Measurements from ENCODE around the gene DCK. TPM values are rescaled to one million over a fixed set of nuclear protein-coding genes. Genes with fewer than 3 reads are reported as not detected.
"Not testable (repeated sequence)": the region's sequence is repeated elsewhere in the genome, so short reads cannot be mapped to it uniquely, and the experiment has no call there.

DCK gene
- total and polyA plus RNA-seq, 2 of the 4 experiments (the other 2 are of a cell fraction), result 7.0 to 8.9 TPM

GRCh38 chr4:71053613-71054012 is 60.2 kb downstream of the DCK start:
- intact Hi-C loops (cut with micrococcal nuclease), result loop anchor here (5.0 kb wide), 1 partner anchor 659 kb away; no protein-coding TSS in a partner anchor
- CTCF ChIA-PET, result not testable (repeated sequence)

GRCh38 chr4:71059573-71059972 is 66.1 kb downstream of the DCK start:
- H3K4me1 ChIP-seq (ENCODE audit: control insufficient read depth, insufficient read depth, low read length); H2AK5ac ChIP-seq (ENCODE audit: low read depth, low read length); H4K5ac ChIP-seq (ENCODE audit: low read depth, low read length); POLR2A ChIA-PET (ENCODE audit: unreplicated experiment); H3K79me1 ChIP-seq (ENCODE audit: low read depth in 1 of 2, low read length in 2 of 2); H2AFZ ChIP-seq (replicated peaks; ENCODE audit: low read length, poor library complexity); H4K91ac ChIP-seq (ENCODE audit: insufficient read depth, low read depth, low read length); ATAC-seq (ENCODE audit: low read depth); H3K23ac ChIP-seq (ENCODE audit: low read depth, low read length); H3K27ac ChIP-seq (ENCODE audit: insufficient read depth, low read length); intact Hi-C loops (cut with micrococcal nuclease); DNase-seq; H3K14ac ChIP-seq (replicated peaks; ENCODE audit: low read depth, low read length); H3K9me3 ChIP-seq (ENCODE audit: control insufficient read depth, insufficient read depth, low read length); H3K9ac ChIP-seq (ENCODE audit: low read depth, low read length); H2AK9ac ChIP-seq (replicated peaks; ENCODE audit: low read depth, low read length, poor library complexity); H3K56ac ChIP-seq (ENCODE audit: extremely low read depth, insufficient read depth, low read length); CTCF ChIA-PET; BruUV-seq (replicated peaks); H2BK15ac ChIP-seq (ENCODE audit: low read depth, low read length); H4K8ac ChIP-seq (ENCODE audit: low read depth in 2 of 2, low read length in 2 of 2); H2BK20ac ChIP-seq (ENCODE audit: low read depth, low read length); H3K9me1 ChIP-seq (ENCODE audit: insufficient read depth, low read length); in situ Hi-C loops (cut with MboI; ENCODE audit: low sequenced_read_pairs); H2BK120ac ChIP-seq (ENCODE audit: low read depth, low read length); H4K20me1 ChIP-seq (ENCODE audit: insufficient read depth, low read length); H3K4me2 ChIP-seq (ENCODE audit: low read depth, low read length); H2BK5ac ChIP-seq (ENCODE audit: low read depth, low read length, poor library complexity, severe bottlenecking); H3K18ac ChIP-seq (ENCODE audit: low read depth, low read length); H3K4ac ChIP-seq (ENCODE audit: low read depth, low read length); dilution Hi-C loops (cut with HindIII; ENCODE audit: low sequenced_read_pairs, unreplicated experiment); H3K4me3 ChIP-seq (ENCODE audit: insufficient read depth, low read depth, low read length); H3K27me3 ChIP-seq (ENCODE audit: control insufficient read depth, insufficient read depth, low read length); H3K36me3 ChIP-seq (ENCODE audit: control insufficient read depth, insufficient read depth, low read length): not testable (repeated sequence)
- WGBS, 2 experiments (ENCODE audit: extremely low coverage in 2 of 2, insufficient read length in 1 of 2), result no CpG with 5 or more reads among the region's 16 CpGs

More at GRCh38 chr4:71053613-71054012, 60.2 kb downstream of the DCK start:
- H3K4ac ChIP-seq (ENCODE audit: low read depth, low read length); H2AK5ac ChIP-seq (ENCODE audit: low read depth, low read length); H2BK15ac ChIP-seq (ENCODE audit: low read depth, low read length); H3K4me1 ChIP-seq (ENCODE audit: control insufficient read depth, insufficient read depth, low read length); H3K9me3 ChIP-seq (ENCODE audit: control insufficient read depth, insufficient read depth, low read length); H3K14ac ChIP-seq (replicated peaks; ENCODE audit: low read depth, low read length); H3K36me3 ChIP-seq (ENCODE audit: control insufficient read depth, insufficient read depth, low read length); H2BK120ac ChIP-seq (ENCODE audit: low read depth, low read length); H3K9me1 ChIP-seq (ENCODE audit: insufficient read depth, low read length); H3K4me2 ChIP-seq (ENCODE audit: low read depth, low read length); H3K23ac ChIP-seq (ENCODE audit: low read depth, low read length); H2AK9ac ChIP-seq (replicated peaks; ENCODE audit: low read depth, low read length, poor library complexity); H4K20me1 ChIP-seq (ENCODE audit: insufficient read depth, low read length); DNase-seq; H4K8ac ChIP-seq (ENCODE audit: low read depth in 2 of 2, low read length in 2 of 2); H2BK5ac ChIP-seq (ENCODE audit: low read depth, low read length, poor library complexity, severe bottlenecking); POLR2A ChIA-PET (ENCODE audit: unreplicated experiment); H3K9ac ChIP-seq (ENCODE audit: low read depth, low read length); in situ Hi-C loops (cut with MboI; ENCODE audit: low sequenced_read_pairs); H3K4me3 ChIP-seq (ENCODE audit: insufficient read depth, low read depth, low read length); H3K56ac ChIP-seq (ENCODE audit: extremely low read depth, insufficient read depth, low read length); H2AFZ ChIP-seq (replicated peaks; ENCODE audit: low read length, poor library complexity); dilution Hi-C loops (cut with HindIII; ENCODE audit: low sequenced_read_pairs, unreplicated experiment); H3K18ac ChIP-seq (ENCODE audit: low read depth, low read length); H4K5ac ChIP-seq (ENCODE audit: low read depth, low read length); BruUV-seq (replicated peaks); H4K91ac ChIP-seq (ENCODE audit: insufficient read depth, low read depth, low read length); ATAC-seq (ENCODE audit: low read depth); H3K79me1 ChIP-seq (ENCODE audit: low read depth in 1 of 2, low read length in 2 of 2); H2BK20ac ChIP-seq (ENCODE audit: low read depth, low read length); H3K27ac ChIP-seq (ENCODE audit: insufficient read depth, low read length); H3K27me3 ChIP-seq (ENCODE audit: control insufficient read depth, insufficient read depth, low read length): not testable (repeated sequence)
- no CpG with 5 or more reads among the region's 1 CpG for WGBS, 2 experiments (ENCODE audit: extremely low coverage in 2 of 2, insufficient read length in 1 of 2)
